ENCODE data around the gene MYBPH. TPM values are rescaled to one million over a fixed set of nuclear protein-coding genes. Genes with fewer than 3 reads are reported as not detected.

The MYBPH gene
- total RNA-seq, 1 donor from 2014 or later: not detected

DNA sequence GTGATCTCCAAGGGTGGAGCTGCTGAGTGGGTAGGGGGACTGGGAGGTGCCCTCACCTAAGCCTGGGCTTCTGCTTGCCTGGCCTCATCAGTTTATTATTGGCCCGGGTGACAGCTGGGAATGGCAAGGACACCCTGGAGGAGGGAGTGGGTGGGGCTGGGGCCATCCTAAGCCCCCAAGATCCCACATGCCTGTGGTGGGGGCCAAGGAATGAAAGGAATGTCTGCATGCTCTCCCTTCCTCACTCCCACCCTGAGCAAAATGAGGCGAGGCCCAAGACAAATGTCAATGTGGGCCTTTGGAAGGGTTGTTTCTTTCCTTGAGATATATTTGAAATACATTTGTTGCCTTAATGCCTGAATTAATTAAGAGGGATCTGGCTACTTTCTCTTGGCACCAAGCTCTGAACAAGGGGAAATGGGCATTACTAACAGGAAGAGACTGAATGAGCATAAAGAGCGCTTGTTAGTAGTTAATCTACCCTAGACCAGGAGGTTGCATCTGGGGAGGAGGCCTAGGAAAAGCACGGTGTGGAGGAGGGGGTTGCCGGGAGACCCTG is 30.6 kb upstream of the MYBPH start:
- H3K36me3 Mint-ChIP-seq (ENCODE audit: low read depth): no peaks in the 10 kb centered on the region
- no peak overlapping the region for H3K27ac Mint-ChIP-seq (ENCODE audit: unreplicated experiment)
- DNase-seq (ENCODE audit: low read depth, low spot score): no peak
- H3K27me3 Mint-ChIP-seq (ENCODE audit: low read depth): peaks cover 2% of the 10 kb centered on the region
- no peaks in the 10 kb centered on the region for H3K9me3 Mint-ChIP-seq
- TF ChIP-seq, protein P1, sequence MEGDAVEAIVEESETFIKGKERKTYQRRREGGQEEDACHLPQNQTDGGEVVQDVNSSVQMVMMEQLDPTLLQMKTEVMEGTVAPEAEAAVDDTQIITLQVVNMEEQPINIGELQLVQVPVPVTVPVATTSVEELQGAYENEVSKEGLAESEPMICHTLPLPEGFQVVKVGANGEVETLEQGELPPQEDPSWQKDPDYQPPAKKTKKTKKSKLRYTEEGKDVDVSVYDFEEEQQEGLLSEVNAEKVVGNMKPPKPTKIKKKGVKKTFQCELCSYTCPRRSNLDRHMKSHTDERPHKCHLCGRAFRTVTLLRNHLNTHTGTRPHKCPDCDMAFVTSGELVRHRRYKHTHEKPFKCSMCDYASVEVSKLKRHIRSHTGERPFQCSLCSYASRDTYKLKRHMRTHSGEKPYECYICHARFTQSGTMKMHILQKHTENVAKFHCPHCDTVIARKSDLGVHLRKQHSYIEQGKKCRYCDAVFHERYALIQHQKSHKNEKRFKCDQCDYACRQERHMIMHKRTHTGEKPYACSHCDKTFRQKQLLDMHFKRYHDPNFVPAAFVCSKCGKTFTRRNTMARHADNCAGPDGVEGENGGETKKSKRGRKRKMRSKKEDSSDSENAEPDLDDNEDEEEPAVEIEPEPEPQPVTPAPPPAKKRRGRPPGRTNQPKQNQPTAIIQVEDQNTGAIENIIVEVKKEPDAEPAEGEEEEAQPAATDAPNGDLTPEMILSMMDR (conservative IDR thresholded peaks at IDR 0.05): no peak
- H3K4me1 Mint-ChIP-seq: no peaks in the 10 kb centered on the region
- H3K4me3 Mint-ChIP-seq: no peak overlapping the region

DNA sequence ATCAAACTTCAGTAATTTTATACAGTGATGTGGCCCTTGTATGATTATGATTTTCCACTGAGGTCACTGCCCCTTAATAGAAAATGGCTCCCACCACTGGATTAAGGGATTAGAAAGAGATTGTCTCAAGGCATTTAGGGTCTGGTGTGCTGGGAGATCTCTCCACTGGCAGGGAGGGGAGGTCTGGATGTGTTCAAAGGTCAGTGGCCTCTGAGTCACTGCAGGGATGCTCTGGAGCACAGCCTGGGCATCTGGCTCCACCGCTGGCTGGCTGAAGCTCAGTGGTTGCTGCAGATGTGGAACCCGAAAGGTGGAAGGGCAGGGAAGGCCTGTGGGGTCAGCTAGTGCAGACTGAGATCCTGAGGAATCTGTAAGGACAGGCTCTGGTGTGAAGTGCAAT is 29.1 kb upstream of the MYBPH start:
- TF ChIP-seq, protein P1 (conservative IDR thresholded peaks at IDR 0.05): no peak
- H3K27ac Mint-ChIP-seq (ENCODE audit: unreplicated experiment): no peak overlapping the region

GRCh38 chr1:203202431-203203245 is 27.0 kb upstream of the MYBPH start:
- DNase-seq (ENCODE audit: low read depth, low spot score): no peak
- no peak overlapping the region for H3K27ac Mint-ChIP-seq (ENCODE audit: unreplicated experiment)
- TF ChIP-seq, protein P1 (conservative IDR thresholded peaks at IDR 0.05): no peak
- no peaks in the 10 kb centered on the region for H3K9me3 Mint-ChIP-seq
- H3K4me1 Mint-ChIP-seq: no peaks in the 10 kb centered on the region
- peaks cover 2% of the 10 kb centered on the region for H3K27me3 Mint-ChIP-seq (ENCODE audit: low read depth)
- H3K4me3 Mint-ChIP-seq: no peak overlapping the region
- no peaks in the 10 kb centered on the region for H3K36me3 Mint-ChIP-seq (ENCODE audit: low read depth)

More for the DNA sequence above, 29.1 kb upstream of the MYBPH start:
- Mint-ChIP-seq H3K4me1 (no peaks in the 10 kb centered on the region), H3K27me3 (ENCODE audit: low read depth) (peaks cover 2% of the 10 kb centered on the region), H3K4me3 (no peak overlapping the region), H3K9me3 (no peaks in the 10 kb centered on the region), H3K36me3 (ENCODE audit: low read depth) (no peaks in the 10 kb centered on the region)
- no peak for DNase-seq (ENCODE audit: low read depth, low spot score)

DNA sequence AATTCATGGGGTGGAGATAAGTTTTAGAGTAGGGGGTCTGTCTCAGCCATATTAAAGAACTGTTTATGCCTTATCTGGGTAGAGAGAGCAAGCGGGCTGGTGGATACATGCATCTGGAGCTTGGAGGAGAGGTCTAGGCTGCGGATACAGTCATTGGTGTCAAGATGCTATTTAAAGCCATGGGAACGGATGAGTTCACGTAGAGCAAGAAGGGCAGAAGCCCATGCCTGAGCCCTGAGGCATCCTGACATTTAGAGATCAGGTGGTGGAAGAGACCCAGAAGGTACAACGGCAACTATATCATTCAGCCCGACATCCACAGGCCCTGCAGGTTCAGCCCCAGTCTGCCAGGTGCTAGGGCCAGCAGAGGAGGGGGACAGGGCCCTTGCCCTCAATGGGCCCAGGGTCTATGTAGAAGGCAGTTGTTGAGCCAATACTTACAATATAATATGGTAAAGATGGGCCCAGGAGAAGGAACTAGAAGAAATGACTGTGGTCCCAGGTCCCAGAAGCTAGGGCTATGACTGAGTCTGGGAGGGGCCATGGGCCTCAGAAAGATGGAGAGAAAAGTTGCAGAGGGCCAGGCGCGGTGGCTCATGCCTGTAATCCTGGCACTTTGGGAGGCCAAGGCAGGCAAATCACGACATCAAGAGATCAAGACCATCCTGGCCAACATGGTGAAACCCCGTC is 26.0 kb upstream of the MYBPH start:
- Mint-ChIP-seq H3K4me1 (no peaks in the 10 kb centered on the region), H3K36me3 (ENCODE audit: low read depth) (no peaks in the 10 kb centered on the region), H3K9me3 (no peaks in the 10 kb centered on the region), H3K4me3 (no peak overlapping the region), H3K27ac (ENCODE audit: unreplicated experiment) (no peak overlapping the region), H3K27me3 (ENCODE audit: low read depth) (peaks cover 2% of the 10 kb centered on the region)
- no peak for DNase-seq (ENCODE audit: low read depth, low spot score)
- TF ChIP-seq, protein P1 (conservative IDR thresholded peaks at IDR 0.05): no peak

GRCh38 chr1:203200916-203201315 is 25.3 kb upstream of the MYBPH start:
- H3K4me3 Mint-ChIP-seq: no peak overlapping the region
- no peak for DNase-seq (ENCODE audit: low read depth, low spot score)
- no peak overlapping the region for H3K27ac Mint-ChIP-seq (ENCODE audit: unreplicated experiment)
- TF ChIP-seq, protein P1 (conservative IDR thresholded peaks at IDR 0.05): no peak
- H3K27me3 Mint-ChIP-seq (ENCODE audit: low read depth): peaks cover 2% of the 10 kb centered on the region
- H3K9me3 Mint-ChIP-seq: no peaks in the 10 kb centered on the region
- H3K4me1 Mint-ChIP-seq: no peaks in the 10 kb centered on the region
- H3K36me3 Mint-ChIP-seq (ENCODE audit: low read depth): no peaks in the 10 kb centered on the region

Data from neural crest cell (in vitro differentiated cells).